HCEC 1CT (cell line): ENCODE data around the gene PFKFB4.
"Not testable (repeated sequence)": the region's sequence is repeated elsewhere in the genome, so short reads cannot be mapped to it uniquely, and the experiment has no call there.

Experiments
- DNase-seq: peaks from one replicate; pipeline ENCODE4 v3.0.0-alpha.2; 2017

The PFKFB4 gene

DNA sequence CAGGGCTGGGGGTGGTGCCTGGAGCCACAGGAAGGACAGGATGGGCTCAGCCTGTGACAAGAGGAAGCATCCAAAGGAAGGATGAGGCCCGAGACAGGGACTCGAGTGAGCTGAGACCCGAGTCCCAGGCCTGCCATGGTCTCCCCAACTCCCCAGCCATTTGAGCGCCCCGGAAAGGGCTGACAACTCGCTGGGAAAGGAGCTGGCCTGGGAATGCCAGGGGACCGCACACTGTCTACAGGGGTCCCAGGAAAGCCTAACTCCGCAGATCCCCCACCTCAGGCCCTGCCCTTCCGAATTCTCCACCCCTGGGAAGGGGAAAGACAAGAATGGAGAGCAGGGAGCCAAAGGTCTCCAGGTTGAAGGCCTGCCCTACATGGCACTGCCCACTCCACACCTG lies 31.6 kb downstream of the PFKFB4 start:
- DNase-seq: no peak

DNA sequence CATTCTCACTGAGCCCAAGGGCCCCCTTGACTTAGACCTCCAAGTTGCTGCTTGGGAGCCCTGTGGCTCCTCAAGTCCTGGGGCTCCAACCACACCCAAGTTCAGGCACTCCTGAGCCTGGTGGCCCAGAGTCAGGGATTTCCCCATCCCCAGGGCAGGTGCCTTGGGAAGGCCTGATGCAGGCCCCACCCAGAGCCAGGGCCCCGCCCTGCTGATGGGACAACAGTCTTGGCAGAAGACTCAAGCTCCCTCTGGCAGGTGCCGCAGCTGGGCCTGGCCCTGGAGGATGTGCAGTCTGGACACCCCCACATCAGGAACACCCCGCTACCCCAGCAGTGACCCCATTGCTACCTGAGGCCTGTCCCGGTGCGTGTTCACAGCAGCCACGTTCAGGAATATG lies 35.0 kb downstream of the PFKFB4 start:
- DNase-seq: no peak

DNA sequence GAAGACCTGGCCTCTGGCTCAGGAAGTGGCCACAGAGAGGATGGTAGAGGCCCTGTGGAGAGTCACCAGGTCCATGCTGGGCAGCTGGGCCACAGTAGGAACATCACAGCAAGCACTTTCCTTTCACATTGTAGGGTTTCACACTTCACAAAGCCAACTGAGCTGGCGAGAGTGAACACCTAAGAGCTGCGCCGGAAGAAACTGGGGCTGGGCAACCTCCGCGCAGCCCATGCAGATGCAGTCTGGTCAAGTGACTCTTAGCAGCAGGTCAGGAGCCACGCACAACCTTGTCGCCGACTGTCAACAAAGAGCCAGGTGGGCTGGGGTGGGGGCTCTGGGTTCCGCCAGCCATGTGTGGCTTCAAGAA lies 37.3 kb downstream of the PFKFB4 start:
- DNase-seq: no peak

DNA sequence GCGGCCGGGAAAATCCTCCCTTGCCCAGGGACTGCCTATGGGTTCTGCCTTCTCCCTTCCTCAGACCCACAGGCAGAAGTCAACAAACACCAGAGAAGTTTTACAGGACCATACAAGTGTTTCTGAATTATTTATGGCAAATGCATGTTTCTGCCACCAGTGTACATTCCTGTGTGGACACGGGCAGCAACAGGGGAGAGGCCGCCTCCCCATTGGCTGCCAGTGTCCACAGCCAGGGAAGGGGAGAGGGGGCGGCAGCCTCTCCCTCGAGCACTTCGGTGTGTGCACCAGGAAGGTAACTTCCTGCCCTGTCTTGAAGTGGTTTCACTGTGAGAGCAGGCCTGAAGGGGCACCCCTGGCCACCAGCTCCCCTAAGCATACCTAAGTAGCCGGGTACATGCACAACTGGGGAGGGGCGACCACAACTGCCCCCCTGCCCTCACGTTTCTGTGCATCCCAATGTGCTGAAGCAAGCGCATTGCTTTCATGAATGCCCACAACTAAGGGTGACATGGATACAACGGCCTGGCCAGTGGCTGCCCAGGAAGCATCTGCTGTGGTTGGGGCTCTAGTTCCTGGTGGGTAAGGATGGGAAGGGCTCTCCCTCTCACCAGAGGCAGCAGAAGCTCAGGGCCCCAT lies 37.8 kb downstream of the PFKFB4 start:
- no peak for DNase-seq

DNA sequence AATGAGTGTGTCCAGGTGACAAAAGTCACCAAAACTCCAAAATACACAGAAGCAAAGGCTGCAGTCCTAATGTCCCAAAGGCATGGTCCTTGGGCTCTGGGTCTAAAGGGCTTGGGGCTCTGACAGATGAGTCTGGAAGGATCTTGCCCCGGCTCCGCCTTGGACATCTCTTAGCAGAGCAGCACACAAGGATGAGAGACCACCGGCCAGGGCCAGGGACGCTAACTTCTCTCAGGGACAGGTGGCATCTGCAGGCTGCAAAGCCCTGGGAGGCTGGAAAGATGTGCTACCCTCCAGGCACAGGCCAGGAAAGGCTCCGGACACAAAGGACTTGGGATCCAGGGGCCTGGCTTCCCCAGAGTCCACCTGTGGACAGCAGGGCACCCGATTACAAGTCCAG lies 38.5 kb downstream of the PFKFB4 start:
- no peak for DNase-seq

DNA sequence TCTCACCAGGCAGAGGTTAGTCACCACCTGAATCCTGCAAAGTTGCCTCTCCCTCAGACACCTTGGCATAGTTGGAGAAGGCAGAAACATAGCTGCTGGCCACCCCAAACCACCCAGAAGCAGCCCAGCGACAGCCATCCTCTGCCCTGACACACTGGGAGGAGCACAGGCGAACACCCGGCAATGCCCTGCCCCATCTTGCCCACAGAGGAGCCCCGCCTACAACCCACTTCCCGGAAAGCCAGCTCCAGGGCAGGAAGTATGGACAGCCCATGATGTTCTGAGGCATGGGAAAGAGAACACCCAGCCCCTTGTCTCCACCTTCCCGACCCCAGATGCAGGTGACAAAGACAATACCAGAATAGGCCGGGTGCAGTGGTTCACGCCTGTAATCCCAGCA lies 40.0 kb downstream of the PFKFB4 start:
- no peak for DNase-seq

DNA sequence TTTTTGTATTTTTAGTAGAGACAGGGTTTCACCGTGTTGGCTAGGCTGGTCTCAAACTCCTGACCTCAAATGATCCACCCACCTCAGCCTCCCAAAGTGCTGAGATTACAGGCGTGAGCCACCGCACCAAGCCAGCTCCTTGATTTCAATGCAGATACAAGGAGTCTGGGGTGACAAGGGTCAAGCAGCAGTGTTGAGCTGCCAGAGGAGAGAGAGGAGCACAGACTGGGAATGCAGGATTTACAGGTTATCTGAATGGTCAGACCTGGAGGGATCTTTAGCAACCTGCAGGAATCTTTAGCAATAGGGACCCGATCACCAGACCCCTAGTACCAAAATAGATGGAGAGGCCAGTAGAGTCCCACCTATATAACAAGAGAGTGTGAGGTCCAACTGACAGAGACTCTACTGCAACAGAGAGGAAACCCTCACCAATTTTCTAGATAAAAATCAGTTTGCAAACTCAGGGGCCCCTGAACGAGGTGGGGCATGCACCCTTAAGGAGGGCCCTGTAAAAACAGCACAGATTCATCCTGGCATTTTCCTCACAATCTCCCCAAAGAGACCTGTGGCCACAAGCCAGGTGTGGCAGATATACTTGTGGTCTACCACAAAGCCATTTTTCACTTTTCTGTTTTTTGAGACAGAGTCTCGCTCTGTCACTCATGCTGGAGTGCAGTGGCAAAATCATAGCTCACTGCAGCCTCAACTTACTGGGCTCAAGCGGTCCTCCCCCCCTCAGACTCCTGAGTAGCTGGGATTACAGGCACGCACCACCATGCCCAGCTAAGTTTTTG lies 42.0 kb downstream of the PFKFB4 start:
- DNase-seq: no peak

DNA sequence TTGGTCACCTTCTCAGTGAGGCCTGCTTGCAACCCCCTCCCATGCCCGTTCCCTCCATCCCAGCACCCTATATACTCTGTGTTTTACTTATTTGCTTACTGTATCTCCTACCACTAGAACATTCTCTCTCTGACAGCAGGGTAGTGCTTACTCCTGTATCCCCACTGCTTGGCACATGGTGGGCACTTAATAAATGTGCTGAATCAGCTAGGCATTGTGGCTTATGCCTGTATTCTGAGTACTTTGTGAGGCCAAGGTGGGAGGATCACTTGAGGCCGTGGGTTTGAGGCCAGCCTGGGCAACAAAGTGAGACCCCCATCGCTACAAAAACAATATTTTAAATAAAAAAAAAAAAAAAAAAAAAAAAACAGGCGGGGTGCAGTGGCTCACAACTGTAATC lies 45.1 kb downstream of the PFKFB4 start:
- no peak for DNase-seq

DNA sequence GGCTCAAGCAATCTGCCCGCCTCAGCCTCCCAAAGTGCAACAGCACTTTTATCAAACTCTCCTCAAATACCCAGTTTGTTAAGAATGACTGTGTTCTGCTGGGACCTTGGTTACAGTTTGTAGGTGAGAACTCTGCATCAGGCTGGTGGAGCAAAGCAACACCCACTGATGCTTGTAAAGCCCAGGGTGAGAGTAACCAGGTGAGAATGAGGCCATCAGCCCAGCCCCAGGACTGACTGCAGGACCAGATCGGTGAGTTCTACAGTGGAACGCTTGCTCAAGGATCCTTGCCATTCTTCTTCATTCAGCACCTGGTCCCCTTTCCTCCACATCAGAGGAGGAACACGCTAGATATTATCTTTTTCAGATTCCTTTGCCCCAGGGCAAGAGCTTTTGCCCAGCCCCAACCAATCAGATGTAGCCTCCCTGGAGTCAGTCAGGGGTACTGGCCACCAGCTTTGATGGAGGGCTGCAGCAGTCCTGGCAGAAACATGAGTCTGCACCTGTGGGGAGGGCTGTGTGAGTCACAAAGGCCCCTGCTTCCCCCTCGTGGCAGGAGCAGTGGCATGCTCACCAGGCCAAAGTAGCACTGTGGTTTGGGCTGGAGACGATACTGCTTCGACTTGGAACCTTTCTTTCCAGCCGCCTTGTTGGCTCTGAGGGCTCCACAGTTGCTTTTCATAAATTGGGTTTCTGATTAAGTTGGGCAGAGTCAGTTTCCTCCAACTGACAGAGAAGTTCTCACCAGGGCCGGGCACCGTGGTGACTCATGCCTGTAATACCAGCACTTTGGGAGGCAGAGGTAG lies 49.1 kb downstream of the PFKFB4 start:
- DNase-seq: peak; percentile 7

DNA sequence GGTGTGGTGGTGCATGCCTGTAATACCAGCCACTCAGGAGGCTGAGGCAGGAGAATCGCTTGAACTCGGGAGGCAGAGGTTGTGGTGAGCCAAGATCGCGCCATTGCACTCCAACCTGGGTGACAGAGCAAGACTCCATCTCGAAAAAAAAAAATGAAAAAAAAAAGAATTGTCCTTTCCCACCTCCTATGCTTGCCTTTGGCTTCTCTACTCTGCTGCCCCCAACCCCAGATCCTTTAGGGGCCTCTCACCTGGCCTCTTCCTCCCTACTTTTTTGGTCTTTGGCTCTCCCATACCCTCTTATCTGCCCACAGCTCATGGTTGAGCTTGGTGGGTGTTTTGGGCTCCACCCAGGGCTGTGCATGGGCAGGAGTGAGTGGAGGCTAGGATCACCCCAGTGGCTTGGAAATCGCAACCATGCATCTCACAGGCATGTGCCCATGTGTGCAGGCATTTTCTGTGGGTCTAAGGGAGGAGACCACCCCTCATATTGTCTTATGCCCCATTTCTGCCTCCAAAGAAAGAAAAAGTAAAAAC lies 50.6 kb downstream of the PFKFB4 start:
- no peak for DNase-seq

DNA sequence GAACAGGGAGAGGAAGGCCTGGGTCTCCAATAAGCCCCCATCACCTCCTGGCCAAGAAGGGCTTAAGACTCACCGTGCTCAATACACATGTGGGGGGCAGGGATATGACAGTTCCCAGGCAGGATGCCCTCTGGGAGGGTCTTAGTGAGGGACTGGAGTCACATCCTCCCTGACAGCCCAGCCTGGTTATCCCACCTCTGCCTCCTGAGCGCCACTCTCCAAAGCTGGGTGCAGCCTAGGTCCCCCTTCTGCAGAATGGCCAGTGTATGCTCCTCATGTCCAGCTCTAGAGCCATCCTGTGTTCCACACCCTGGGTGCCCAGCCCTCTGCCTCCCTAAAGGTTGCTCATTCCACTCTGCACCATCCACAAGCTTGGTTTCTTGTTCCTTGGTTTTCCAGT lies 51.5 kb downstream of the PFKFB4 start:
- no peak for DNase-seq

DNA sequence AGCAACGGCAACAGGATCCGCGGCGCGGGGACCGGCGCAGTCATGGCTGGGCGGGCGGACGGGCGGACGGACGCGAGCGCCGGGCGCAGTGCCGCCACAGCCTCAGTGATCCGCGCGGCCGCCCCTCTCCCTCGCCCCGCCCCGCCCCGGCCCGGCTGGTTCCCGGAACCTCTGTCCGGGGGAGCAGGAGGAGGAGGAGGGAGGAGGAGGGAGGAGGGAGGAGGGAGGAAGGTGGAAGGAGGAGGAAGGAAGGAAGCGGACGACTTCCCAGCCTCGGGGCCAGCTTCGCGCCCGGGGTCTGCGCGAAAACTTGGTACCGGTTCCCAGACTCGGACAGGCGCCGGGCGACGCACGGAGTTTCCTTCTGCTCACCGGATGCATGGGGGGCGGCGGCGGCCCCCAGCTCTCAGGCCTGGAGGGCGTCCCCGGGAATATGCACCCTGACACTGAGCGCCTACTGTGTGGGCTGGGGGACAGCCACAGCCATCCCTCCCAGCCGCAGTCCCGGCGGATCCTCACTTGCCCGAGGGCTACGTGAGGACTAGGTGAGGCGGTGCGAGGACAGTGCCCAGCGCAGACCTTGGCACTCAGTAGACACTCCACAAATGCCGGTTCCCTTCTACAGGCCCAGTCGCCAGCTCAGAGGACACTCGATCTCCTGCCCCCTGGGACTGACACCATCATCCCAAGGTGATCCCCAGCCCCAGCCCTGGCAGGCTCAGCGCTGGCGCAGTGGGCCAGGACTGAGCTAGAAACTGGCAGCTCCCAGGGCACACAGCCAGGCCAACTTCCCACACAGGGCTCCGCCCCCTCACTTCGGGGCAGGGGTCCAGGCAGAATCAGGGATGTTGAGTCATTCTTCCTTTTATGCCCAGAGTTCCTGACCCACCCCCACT lies 52.3 kb downstream of the PFKFB4 start, which contains the start of gene SHISA5:
Gene SHISA5 (minus strand): TSS at position 124 of the 896 bp plus-strand sequence. CDS start 80 bp downstream, at position 44.
- peak; percentile 39 for DNase-seq

DNA sequence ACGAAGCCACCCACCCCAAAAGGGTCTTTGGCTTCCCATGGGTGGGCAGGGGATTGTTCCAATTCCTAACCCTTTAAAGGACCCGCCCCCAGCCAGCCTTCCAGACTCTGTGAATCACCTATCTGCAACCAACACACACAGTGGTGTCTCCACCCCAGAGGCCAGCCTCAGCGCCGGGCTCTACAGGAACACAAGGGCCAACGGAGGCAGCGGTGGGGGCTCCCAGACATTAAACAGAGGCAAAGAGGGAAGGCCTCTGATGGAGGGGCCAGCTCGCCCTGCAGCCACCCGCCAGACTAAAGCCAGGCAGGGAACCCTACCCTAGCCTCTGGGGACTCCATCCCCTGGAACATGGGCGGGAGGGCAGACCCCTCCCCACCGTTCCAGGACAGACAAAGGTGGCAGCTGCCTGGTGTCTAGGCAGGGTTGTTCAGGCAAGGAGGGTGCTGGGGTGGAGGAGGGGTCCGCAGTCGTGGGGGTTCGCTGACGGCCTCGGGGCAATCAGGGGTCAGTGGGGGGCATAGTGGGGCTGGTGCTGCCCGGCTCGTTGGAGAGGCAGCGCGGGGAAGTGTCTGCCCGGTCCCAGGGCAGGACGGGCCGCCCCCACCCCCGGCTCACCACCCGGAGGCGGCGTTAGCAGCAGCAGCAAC lies 53.1 kb downstream of the PFKFB4 start:
- peak; percentile 45 for DNase-seq

DNA sequence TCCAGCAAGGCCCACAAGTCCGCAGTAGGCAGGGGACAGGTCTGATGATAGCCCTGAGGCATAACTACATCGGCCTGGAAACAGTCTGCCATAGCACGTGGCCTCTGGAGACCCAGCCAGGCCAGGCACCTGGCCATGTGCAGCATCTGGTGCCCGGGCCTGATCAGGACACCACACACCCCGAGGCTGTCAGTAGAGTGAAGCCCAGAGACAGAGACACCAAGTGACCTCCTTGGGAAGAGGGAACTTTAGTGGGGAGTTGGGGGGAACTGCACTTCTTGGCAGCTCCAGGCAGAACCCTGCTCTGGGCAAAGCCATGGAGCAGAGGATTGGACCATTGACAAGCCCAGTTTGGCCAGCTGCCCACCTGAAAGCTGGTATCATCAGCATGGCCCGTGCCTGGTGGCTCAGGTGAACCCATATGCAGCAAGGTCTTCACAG lies 53.9 kb downstream of the PFKFB4 start:
- no peak for DNase-seq

DNA sequence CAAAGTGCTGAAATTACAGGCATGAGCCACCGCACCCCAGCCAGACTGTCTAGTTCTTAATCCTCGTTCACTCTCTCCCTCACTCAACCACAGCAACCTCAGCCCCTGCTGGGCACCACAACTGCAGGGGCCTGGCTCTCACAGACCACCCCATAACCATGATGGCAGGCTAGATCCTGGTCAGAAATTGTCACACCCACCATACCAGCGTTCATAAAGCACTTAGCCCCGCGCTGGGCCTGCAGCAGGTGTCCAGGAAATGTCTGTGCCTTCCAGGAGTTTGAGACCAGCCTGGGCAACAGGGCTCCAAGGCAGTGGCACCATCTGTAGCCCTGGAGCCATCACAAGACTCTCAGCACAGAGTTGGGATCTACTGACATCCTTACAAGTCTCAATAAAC lies 54.5 kb downstream of the PFKFB4 start:
- no peak for DNase-seq

DNA sequence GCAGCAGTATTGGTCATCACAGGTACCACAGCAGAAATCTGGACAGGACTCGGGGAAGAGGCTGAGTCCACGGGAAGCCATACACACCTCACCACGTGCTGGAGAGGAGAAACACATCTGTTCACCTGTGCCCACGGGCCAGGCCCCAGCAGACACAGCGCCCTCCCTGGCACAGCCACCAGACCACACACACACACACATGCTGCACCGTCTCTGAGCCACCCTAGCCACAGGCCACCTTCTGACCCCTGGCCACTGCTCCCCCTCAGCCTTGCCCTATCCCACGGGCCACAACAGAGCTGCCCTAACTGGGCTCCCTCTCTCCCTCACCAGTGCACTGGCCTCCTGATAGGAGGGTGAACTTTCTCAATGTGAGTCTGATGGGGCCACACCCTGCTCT lies 55.4 kb downstream of the PFKFB4 start:
- DNase-seq: no peak

DNA sequence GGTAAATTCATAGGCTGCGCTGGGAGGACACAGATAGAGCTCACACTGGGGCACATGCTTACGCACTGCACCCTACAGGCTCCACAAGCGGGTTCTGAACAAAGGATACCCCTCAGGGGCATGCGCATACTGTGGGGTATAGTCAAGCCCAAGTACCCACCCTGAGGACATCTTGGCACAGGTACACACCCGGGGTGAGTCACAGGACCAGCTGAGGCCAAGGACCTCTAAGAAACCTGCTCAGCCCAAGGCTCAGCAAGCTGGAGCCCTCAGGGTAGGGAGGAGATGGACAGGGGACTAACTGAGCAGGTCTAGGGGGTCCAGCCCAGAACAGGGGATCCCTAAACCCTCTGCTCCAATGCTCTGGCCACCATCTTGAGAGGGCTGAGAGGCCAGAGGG lies 55.9 kb downstream of the PFKFB4 start:
- no peak for DNase-seq

DNA sequence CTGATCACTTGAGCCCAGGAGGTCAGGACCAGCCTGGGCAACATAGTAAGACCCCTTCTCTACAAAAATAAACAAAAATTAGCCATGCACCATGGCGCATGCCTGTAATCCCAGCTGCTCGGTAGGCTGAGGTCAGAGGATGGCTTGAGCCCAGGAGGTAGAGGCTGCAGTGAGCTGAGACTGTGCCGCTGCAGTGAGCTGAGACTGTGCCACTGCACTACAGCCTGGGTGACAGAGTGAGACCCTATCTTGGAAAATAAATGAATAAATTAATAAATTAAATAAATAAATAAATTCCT lies 63.5 kb downstream of the PFKFB4 start:
- no peak for DNase-seq

DNA sequence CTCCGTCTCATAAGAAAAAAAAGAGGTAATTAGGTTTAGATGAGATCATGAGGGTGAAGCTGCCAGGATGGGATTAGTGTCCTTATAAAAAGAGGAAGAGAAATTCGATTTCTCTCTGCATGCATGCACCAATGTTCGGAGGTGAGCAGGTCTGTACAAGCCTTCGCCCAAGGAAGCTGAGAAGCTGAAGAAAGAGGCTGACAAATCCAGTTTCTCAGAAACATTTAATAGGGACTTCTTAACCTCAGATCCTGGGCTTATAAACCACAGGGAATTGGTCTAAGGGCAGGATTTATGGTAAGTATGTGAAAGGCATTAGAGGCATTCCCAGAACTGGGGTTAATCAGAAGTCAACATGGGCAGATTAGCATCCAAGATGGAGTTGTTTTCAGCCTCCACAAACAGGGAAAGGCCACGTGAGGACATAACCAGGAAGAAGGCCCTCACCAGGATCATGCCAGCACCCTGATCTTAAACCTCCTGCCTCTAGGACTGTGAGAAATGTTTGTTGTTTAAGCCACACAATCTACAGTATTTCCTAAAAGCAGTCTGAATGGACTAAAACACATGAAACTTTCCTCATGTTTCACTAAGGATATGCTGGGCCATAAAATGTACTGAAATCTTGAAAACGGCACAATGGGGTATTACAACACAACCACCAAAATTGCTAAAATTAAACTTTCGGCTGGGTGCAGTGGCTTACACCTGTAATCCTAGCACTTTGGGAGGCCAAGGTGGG lies 64.0 kb downstream of the PFKFB4 start:
- DNase-seq: no peak

DNA sequence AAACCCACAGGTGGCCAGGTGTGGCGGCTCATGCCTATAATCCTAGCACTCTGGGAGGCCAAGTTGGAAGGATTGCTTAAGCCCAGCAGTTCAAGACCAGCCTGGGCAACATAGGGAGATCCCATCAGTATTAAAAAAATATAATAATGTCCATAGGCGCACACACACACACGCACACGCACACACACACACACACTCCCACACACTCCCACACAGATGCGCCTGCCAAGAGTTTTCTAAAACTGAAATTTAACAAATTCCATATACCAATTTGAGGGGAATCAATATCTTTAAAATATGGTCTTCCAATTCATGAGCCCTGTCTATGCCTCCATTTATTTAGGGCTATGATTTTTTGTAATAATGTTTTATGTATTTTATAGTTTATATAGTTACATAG lies 69.7 kb downstream of the PFKFB4 start:
- no peak for DNase-seq

DNA sequence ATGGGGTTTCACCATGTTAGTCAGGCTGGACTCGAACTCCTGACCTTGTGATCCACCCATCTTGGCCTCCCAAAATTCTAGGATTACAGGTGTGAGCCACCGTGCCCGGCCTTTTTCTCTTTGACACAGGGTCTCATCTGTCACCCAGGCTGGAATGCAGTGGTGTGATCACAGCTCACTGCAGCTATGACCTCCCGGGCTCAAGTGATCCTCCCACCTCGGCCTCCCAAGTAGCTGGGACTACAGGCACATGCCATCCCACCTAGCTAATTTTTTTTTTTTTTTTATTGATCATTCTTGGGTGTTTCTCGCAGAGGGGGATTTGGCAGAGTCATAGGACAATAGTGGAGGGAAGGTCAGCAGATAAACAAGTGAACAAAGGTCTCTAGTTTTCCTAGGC lies 73.8 kb downstream of the PFKFB4 start:
- not testable (repeated sequence) for DNase-seq
